Measurements from ENCODE around the gene TRIM28.

The TRIM28 gene

DNA sequence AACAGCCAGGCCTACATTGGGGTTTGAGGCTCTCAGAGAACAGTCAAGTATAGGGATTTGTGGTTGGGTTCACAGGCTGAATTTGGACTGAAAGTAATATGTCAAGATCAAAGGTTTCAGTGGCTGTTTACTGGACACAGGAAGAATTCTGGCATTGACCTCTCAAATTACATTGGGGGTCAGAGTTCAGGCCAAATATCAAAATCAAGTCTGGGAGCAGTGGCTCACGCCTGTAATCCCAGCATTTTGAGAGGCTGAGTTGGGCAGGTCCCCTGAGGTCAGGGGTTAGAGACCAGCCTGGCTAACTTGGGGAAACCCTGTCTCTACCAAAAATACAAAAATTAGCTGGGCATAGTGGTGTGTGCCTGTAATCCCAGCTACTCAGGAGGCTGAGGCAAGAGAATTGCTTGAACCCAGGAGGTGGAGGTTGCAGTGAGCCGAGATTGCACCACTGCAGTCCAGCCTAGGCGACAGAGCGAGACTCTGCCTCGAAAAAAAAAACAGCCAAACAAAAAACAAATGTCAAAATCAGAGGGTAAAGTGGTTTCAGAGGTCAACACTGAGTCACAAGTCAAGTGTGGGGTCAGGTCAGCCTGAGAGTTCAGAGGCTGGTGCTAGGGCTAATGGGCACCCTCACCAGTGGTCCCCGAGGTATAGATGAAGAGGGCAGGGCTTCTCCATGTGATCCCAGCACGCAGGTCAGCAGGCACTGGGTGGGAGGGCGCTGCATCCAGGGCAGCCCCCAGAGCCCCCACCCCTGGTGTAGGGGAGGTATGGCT is 33.6 kb upstream of the TRIM28 start:
- no peak for ATAC-seq
- TF ChIP-seq OSR1 (CRISPR knock-in tag; IDR thresholded peaks at IDR 0.05) (no peak), ZNF8 (CRISPR knock-in tag; IDR thresholded peaks at IDR 0.05) (no peak), GLIS3 (CRISPR knock-in tag; IDR thresholded peaks at IDR 0.05) (no peak), ZFP30 (CRISPR knock-in tag; IDR thresholded peaks at IDR 0.05) (no peak), CSRNP3 (CRISPR knock-in tag; IDR thresholded peaks at IDR 0.05) (no peak), ZFP3 (CRISPR knock-in tag; IDR thresholded peaks at IDR 0.05) (no peak), CREB5 (CRISPR knock-in tag; IDR thresholded peaks at IDR 0.05; ENCODE audit: low read depth) (no peak), ZNF70 (CRISPR knock-in tag; IDR thresholded peaks at IDR 0.05) (no peak), PPARA (CRISPR knock-in tag; IDR thresholded peaks at IDR 0.05; ENCODE audit: borderline replicate concordance) (no peak), RARB (CRISPR knock-in tag; IDR thresholded peaks at IDR 0.05) (no peak), TCF4 (CRISPR knock-in tag; IDR thresholded peaks at IDR 0.05; ENCODE audit: borderline replicate concordance) (no peak), BACH2 (CRISPR knock-in tag; IDR thresholded peaks at IDR 0.05; ENCODE audit: borderline replicate concordance) (no peak), SNAI2 (CRISPR knock-in tag; IDR thresholded peaks at IDR 0.05) (no peak), ZC3H10 (CRISPR knock-in tag; IDR thresholded peaks at IDR 0.05) (no peak)
- TF ChIP-seq, protein P1, sequence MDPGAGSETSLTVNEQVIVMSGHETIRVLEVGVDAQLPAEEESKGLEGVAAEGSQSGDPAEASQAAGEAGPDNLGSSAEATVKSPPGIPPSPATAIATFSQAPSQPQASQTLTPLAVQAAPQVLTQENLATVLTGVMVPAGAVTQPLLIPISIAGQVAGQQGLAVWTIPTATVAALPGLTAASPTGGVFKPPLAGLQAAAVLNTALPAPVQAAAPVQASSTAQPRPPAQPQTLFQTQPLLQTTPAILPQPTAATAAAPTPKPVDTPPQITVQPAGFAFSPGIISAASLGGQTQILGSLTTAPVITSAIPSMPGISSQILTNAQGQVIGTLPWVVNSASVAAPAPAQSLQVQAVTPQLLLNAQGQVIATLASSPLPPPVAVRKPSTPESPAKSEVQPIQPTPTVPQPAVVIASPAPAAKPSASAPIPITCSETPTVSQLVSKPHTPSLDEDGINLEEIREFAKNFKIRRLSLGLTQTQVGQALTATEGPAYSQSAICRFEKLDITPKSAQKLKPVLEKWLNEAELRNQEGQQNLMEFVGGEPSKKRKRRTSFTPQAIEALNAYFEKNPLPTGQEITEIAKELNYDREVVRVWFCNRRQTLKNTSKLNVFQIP (CRISPR knock-in tag; IDR thresholded peaks at IDR 0.05; ENCODE audit: borderline replicate concordance, low read depth), result no peak

DNA sequence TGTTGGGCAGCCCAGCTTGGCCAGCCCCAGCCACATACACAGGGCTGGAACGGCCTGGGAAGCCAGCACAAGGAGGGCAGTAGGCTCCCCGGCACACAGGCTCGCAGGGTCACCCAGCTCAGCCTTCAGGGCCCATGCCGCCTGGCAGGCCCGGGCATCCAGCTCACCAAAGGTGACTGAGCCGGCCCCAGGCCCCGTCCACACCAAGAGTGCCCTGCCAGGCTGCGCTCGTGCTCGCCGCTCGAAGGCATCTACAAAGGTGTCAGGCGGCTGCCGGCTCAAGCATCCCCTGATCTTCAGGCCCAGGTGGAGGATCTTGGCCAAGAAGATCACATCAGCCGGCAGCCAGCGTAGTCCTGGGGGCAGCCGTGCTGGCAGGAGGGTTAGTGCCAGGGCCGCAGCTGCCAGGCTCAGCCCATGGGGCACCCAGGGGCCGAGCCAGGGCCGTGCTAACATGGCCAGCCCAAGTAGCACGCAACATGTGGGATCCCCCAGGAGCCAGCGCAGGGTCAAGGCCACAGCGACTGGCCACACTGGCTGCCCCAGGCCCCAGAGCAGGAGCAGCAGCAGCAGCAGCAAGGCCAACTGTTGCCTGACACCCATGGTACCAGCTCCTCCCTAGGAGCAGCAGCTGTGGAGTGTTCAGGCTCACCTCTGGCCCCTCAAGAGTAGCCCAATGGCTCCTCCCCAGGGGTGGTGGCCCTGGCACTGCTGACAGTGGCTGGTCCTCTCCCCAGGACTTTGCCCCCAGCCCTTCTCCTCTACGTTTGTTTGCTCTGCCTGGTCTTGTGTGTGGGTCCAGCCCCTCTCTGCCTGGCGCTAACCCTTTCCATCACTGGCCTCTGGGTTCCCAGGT is 32.3 kb upstream of the TRIM28 start, which contains the start of gene SLC27A5:
Gene SLC27A5 (minus strand): TSS at position 640 of the 856 bp plus-strand sequence. CDS start 37 bp downstream, at position 603.
- no peak for TF ChIP-seq PPARA (CRISPR knock-in tag; IDR thresholded peaks at IDR 0.05; ENCODE audit: borderline replicate concordance)
- ATAC-seq, result no peak

DNA sequence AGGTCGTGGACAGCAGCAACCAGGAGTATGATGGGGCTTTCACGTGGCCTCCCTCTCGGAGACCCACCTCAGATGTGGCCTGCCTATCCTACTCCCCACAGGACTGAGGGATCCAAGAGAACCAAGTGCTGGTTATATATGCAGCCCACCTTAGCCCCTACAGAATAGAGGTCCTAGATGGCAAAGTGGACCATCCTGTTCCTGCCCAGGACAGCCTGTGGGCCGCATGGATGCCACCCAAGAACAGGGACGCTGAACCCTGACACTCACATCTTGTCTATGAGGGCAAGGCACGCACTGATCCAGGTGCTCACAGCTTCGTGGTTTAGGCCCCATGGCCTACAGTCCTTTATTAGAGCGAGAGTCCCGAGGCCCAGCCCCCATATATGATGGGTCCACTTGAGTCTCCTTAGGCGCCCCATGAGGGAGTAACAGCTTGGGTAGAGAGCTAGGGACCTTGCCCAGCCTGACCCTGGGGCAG is 30.6 kb upstream of the TRIM28 start:
- no peak for TF ChIP-seq ZFP30 (CRISPR knock-in tag; IDR thresholded peaks at IDR 0.05)
- no peak for TF ChIP-seq TSHZ2 (CRISPR knock-in tag; IDR thresholded peaks at IDR 0.05)
- no peak for TF ChIP-seq TOX (CRISPR knock-in tag; IDR thresholded peaks at IDR 0.05; ENCODE audit: borderline replicate concordance)
- no peak for TF ChIP-seq ZNF8 (CRISPR knock-in tag; IDR thresholded peaks at IDR 0.05)
- TF ChIP-seq TCF4 (CRISPR knock-in tag; IDR thresholded peaks at IDR 0.05; ENCODE audit: borderline replicate concordance), result no peak
- TF ChIP-seq ZFP3 (CRISPR knock-in tag; IDR thresholded peaks at IDR 0.05), result no peak
- TF ChIP-seq RARB (CRISPR knock-in tag; IDR thresholded peaks at IDR 0.05), result no peak
- no peak for TF ChIP-seq PATZ1 (CRISPR knock-in tag; IDR thresholded peaks at IDR 0.05; ENCODE audit: borderline replicate concordance)
- TF ChIP-seq ZC3H10 (CRISPR knock-in tag; IDR thresholded peaks at IDR 0.05), result no peak
- TF ChIP-seq SNAI2 (CRISPR knock-in tag; IDR thresholded peaks at IDR 0.05), result no peak
- TF ChIP-seq PPARA (CRISPR knock-in tag; IDR thresholded peaks at IDR 0.05; ENCODE audit: borderline replicate concordance), result no peak
- TF ChIP-seq ARNTL (CRISPR knock-in tag; IDR thresholded peaks at IDR 0.05; ENCODE audit: borderline replicate concordance, low read depth), result no peak
- no peak for TF ChIP-seq CREB5 (CRISPR knock-in tag; IDR thresholded peaks at IDR 0.05; ENCODE audit: low read depth)
- no peak for ATAC-seq

Measured in SK-N-SH treated with all-trans-retinoic acid at 6 μM for 48 hours (cell line).